ENCODE measurements around the gene HOXD4.
A peak's percentile ranks its signal among the peaks of the same experiment; 100 is the strongest.

Gene HOXD4

GRCh38 chr2:176126929-176127773, 24.2 kb upstream of the HOXD4 start:
- intact Hi-C loops (cut with DNase I; ENCODE audit: low total_unique reads): loop anchor here (5.0 kb wide), 2 partner anchors 330 to 510 kb away; no protein-coding TSS in a partner anchor
- TF ChIP-seq, protein P1, sequence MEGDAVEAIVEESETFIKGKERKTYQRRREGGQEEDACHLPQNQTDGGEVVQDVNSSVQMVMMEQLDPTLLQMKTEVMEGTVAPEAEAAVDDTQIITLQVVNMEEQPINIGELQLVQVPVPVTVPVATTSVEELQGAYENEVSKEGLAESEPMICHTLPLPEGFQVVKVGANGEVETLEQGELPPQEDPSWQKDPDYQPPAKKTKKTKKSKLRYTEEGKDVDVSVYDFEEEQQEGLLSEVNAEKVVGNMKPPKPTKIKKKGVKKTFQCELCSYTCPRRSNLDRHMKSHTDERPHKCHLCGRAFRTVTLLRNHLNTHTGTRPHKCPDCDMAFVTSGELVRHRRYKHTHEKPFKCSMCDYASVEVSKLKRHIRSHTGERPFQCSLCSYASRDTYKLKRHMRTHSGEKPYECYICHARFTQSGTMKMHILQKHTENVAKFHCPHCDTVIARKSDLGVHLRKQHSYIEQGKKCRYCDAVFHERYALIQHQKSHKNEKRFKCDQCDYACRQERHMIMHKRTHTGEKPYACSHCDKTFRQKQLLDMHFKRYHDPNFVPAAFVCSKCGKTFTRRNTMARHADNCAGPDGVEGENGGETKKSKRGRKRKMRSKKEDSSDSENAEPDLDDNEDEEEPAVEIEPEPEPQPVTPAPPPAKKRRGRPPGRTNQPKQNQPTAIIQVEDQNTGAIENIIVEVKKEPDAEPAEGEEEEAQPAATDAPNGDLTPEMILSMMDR (IDR thresholded peaks at IDR 0.05): peak; percentile 79 to 87
- no peak overlapping the region for H3K27ac ChIP-seq
- H3K9me3 ChIP-seq: no peaks in the 10 kb centered on the region
- peaks cover 0 to 48% (median 34%) of the 10 kb centered on the region in 4 donors for H3K4me1 ChIP-seq
- no peak overlapping the region for H3K4me3 ChIP-seq
- H3K36me3 ChIP-seq: no peaks in the 10 kb centered on the region
- peaks cover 0 to 74% of the 10 kb centered on the region in 2 donors for H3K27me3 ChIP-seq
- peak in 1 of 2 donors; percentile 63 for DNase-seq

- H3K4me1 ChIP-seq: peaks cover 0 to 48% (median 29%) of the 10 kb centered on the region in 4 donors
- TF ChIP-seq, protein P1 (IDR thresholded peaks at IDR 0.05): no peak
- no peaks in the 10 kb centered on the region for H3K9me3 ChIP-seq
- no peak for DNase-seq
- no peak overlapping the region for H3K4me3 ChIP-seq
- no peak overlapping the region for H3K27ac ChIP-seq
- H3K36me3 ChIP-seq: no peaks in the 10 kb centered on the region
- peaks cover 0 to 73% of the 10 kb centered on the region in 2 donors for H3K27me3 ChIP-seq
- intact Hi-C loops (cut with DNase I; ENCODE audit: low total_unique reads): loop anchor here (5.0 kb wide), 2 partner anchors 330 to 510 kb away; no protein-coding TSS in a partner anchor
Observed at GRCh38 chr2:176127774-176128072, 23.6 kb upstream of the HOXD4 start.

- TF ChIP-seq, protein P1 (IDR thresholded peaks at IDR 0.05): no peak
- peaks cover 0 to 48% (median 25%) of the 10 kb centered on the region in 4 donors for H3K4me1 ChIP-seq
- peaks cover 0 to 68% of the 10 kb centered on the region in 2 donors for H3K27me3 ChIP-seq
- H3K27ac ChIP-seq: peak overlapping the region; percentile 79 to 95
- no peaks in the 10 kb centered on the region for H3K9me3 ChIP-seq
- H3K36me3 ChIP-seq: no peaks in the 10 kb centered on the region
- intact Hi-C loops (cut with DNase I; ENCODE audit: low total_unique reads): loop anchor here (5.0 kb wide), 2 partner anchors 329 to 509 kb away; no protein-coding TSS in a partner anchor
- peak overlapping the region; percentile 60 to 72 for H3K4me3 ChIP-seq
- no peak for DNase-seq
Observed at GRCh38 chr2:176128172-176128981, 23.0 kb upstream of the HOXD4 start.

DNA sequence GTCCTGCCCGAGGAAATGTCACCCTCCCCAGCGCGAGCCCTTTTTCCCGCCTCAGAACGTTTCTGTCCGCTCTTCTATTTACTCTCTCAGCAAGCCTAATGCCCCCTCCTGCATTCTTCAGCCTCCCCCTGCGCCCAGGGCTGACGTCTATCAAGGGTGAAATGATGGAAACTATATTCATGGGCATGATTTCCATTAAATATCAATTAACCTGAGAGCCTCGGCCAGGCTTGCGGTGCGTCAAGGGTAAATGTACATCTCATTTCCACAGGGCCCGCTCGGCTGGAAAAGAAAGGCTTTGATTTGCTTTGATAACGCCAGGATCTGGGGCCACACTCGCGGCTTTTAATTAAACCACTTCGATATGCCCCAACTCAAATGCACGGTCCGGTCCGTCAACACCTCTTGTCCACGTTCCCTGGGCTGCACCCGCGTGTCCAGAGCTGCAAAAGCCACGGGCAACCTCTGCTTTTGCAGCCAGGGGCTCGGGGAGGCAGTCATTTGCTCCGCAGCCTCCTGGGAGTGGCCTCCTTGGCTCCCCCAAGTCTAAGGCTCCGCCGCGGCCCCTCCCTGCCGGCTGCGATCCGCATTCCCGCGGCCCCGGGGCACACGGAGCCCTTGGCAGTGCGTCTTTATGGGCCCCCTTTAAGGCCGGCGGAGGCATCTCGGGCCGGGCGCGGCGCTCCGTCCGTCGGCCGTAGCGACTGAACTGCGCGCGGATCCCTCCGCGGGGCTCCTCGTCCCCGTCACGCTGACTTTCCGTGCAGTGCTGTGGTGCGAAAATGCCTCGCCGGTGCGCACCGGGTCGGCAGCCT, 22.2 kb upstream of the HOXD4 start, which contains the start of gene HOXD8:
HOXD8 (plus strand) TSS at position 724 of the 815 bp plus-strand sequence. CDS start 662 bp downstream, outside the sequence.
- DNase-seq: peak in 1 of 2 donors; percentile 85
- Histone ChIP-seq H3K36me3 (no peaks in the 10 kb centered on the region), H3K4me3 (peak within 1 kb of the TSS; percentile 60 to 72), H3K9me3 (no peaks in the 10 kb centered on the region), H3K27me3 (peaks cover 0 to 61% of the 10 kb centered on the region in 2 donors), H3K27ac (peak within 1 kb of the TSS; percentile 79 to 95), H3K4me1 (peaks cover 0 to 49% (median 24%) of the 10 kb centered on the region in 4 donors)
- TF ChIP-seq, protein P1 (IDR thresholded peaks at IDR 0.05): no peak
- intact Hi-C loops (cut with DNase I; ENCODE audit: low total_unique reads): loop anchor here (5.0 kb wide), 2 partner anchors 328 to 508 kb away; no protein-coding TSS in a partner anchor

GRCh38 chr2:176129813-176130146, 21.6 kb upstream of the HOXD4 start:
- H3K27ac ChIP-seq: peak overlapping the region; percentile 79 to 95
- peaks cover 0 to 55% of the 10 kb centered on the region in 2 donors for H3K27me3 ChIP-seq
- no peaks in the 10 kb centered on the region for H3K36me3 ChIP-seq
- peaks cover 0 to 49% (median 24%) of the 10 kb centered on the region in 4 donors for H3K4me1 ChIP-seq
- intact Hi-C loops (cut with DNase I; ENCODE audit: low total_unique reads): loop anchor here (5.0 kb wide), 2 partner anchors 328 to 508 kb away; no protein-coding TSS in a partner anchor
- no peaks in the 10 kb centered on the region for H3K9me3 ChIP-seq
- peak overlapping the region; percentile 60 to 72 for H3K4me3 ChIP-seq
- TF ChIP-seq, protein P1 (IDR thresholded peaks at IDR 0.05): no peak
- no peak for DNase-seq
